Thymus (tissue), 11 donors: ENCODE results near the gene SETDB1. TPM values are rescaled to one million over a fixed set of nuclear protein-coding genes. Genes with fewer than 3 reads are reported as not detected.

ENCODE experiments used
- DNase-seq, 9 donors: peaks; one replicate each; pipeline ENCODE4 v3.0.0-alpha.2; 2013; ENCODE audit warnings: low spot score in 9 of 9, low read depth in 6 of 9, missing footprints in 1 of 9
- H3K27ac ChIP-seq, 2 donors: one replicate each; pipeline ENCODE4 v1.5.1; 2013; ENCODE audit warnings: control low read depth in 1 of 2, low read depth in 1 of 2, low read length in 1 of 2, mild to moderate bottlenecking in 1 of 2, moderate library complexity in 1 of 2
- H3K27me3 ChIP-seq, 2 donors: one replicate each; pipeline ENCODE4 v1.5.1; 2013; ENCODE audit warnings: low read length in 1 of 2; ENCODE audit not compliant: control insufficient read depth in 2 of 2, insufficient read depth in 1 of 2
- H3K36me3 ChIP-seq, 2 donors: one replicate each; pipeline ENCODE4 v1.5.1; 2013; ENCODE audit warnings: low read length in 1 of 2, mild to moderate bottlenecking in 1 of 2, moderate library complexity in 1 of 2; ENCODE audit not compliant: control insufficient read depth in 2 of 2, insufficient read depth in 2 of 2
- H3K4me1 ChIP-seq, 2 donors: one replicate each; pipeline ENCODE4 v1.5.1; 2013; ENCODE audit warnings: low read length in 2 of 2; ENCODE audit not compliant: control insufficient read depth in 2 of 2, insufficient read depth in 2 of 2
- H3K4me3 ChIP-seq, 2 donors: one replicate each; pipeline ENCODE4 v1.5.1; 2013; ENCODE audit warnings: low read length in 2 of 2, control low read depth in 1 of 2, mild to moderate bottlenecking in 1 of 2
- H3K9me3 ChIP-seq, 2 donors: one replicate each; pipeline ENCODE4 v1.5.1; 2013; ENCODE audit warnings: low read length in 1 of 2, mild to moderate bottlenecking in 1 of 2; ENCODE audit not compliant: control insufficient read depth in 2 of 2, insufficient read depth in 1 of 2
- WGBS: extraction: QIAGEN DNeasy Blood & Tissue Kit; methylation state at CpG from one replicate; pipeline ENCODE4 v1.1.7; 2013; 5-methylcytosine and 5-hydroxymethylcytosine counted together
- polyA plus RNA-seq: library from polyadenylated mRNA; stranded (reverse); fragments of 200-250 nt; gene quantifications from one replicate; pipeline ENCODE4 v1.2.3, GENCODE V29; 2013
- total RNA-seq: library from RNA; stranded (reverse); fragments of 120-200 nt; gene quantifications from one replicate; pipeline ENCODE4 v1.2.4, GENCODE V29; 2013
- donor health status: healthy.

Gene SETDB1
- total and polyA plus RNA-seq, 2 donors: 25.9 to 35.5 TPM

DNA sequence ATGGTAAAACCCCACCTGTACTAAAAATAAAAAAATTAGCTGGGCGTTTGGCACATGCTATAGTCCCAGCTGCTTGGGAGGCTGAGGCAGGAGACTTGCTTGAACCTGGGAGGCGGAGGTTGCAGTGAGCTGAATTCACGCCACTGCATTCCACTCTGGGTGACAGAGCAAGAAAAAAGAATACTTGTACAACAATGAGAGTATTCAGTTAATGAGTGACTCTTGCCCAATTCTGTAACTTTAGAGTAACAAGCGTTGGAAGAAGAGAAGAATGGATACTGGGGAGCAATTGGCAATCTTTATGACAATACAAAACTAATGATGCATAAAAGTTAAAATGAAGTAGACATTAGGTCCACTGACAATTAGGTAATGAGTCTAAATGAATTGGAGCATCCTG is 66.5 kb downstream of the SETDB1 start:
- Histone ChIP-seq H3K4me3 (no peak overlapping the region), H3K4me1 (peaks cover 0 to 4% of the 10 kb centered on the region in 2 donors), H3K36me3 (peaks cover 0 to 3% of the 10 kb centered on the region in 2 donors), H3K27me3 (no peaks in the 10 kb centered on the region), H3K27ac (no peak overlapping the region), H3K9me3 (no peaks in the 10 kb centered on the region)
- DNase-seq: no peak
- 85% methylated on average over 4 of the region's 4 CpGs for WGBS

- Histone ChIP-seq H3K27me3 (no peaks in the 10 kb centered on the region), H3K36me3 (peaks cover 0 to 4% of the 10 kb centered on the region in 2 donors), H3K4me1 (peaks cover 0 to 7% of the 10 kb centered on the region in 2 donors), H3K9me3 (no peaks in the 10 kb centered on the region), H3K4me3 (no peak overlapping the region), H3K27ac (no peak overlapping the region)
- 97% methylated on average over 3 of the region's 3 CpGs for WGBS
- DNase-seq: no peak
Observed at GRCh38 chr1:150994248-150994647, 68.1 kb downstream of the SETDB1 start.

DNA sequence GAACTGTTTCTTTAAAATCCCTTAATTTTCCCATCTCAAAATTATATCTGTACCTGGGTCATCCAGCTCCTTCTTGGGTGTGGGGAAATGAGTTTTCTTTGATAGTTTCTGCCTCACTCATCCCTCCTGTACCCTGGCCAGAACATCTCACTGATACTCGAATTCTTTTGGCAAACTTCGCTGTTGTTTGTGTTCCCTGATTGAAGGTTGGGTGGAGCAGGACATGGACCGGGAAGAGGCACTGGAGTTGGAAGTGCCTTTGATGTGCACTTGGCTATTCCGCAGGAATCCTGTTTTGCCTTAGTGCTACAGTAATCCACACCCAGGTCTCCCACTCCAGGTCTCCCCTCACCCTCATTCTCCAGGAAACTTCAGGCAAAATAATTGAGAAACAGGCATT is 69.3 kb downstream of the SETDB1 start:
- H3K4me1 ChIP-seq: peaks cover 0 to 10% of the 10 kb centered on the region in 2 donors
- H3K36me3 ChIP-seq: peaks cover 0 to 4% of the 10 kb centered on the region in 2 donors
- no peak overlapping the region for H3K4me3 ChIP-seq
- 88% methylated on average over 4 of the region's 4 CpGs for WGBS
- H3K27me3 ChIP-seq: no peaks in the 10 kb centered on the region
- DNase-seq: no peak
- H3K9me3 ChIP-seq: no peaks in the 10 kb centered on the region
- no peak overlapping the region for H3K27ac ChIP-seq

- 77% methylated on average over 9 of the region's 9 CpGs for WGBS
- peaks cover 0 to 4% of the 10 kb centered on the region in 2 donors for H3K36me3 ChIP-seq
- no peak overlapping the region for H3K4me3 ChIP-seq
- H3K4me1 ChIP-seq: peaks cover 0 to 10% of the 10 kb centered on the region in 2 donors
- H3K27ac ChIP-seq: no peak overlapping the region
- H3K9me3 ChIP-seq: no peaks in the 10 kb centered on the region
- no peaks in the 10 kb centered on the region for H3K27me3 ChIP-seq
- DNase-seq: peak in 2 of 9 donors; percentile 46 to 61
Observed at GRCh38 chr1:150995896-150996295, 69.7 kb downstream of the SETDB1 start.

- H3K4me3 ChIP-seq: no peak overlapping the region
- peaks cover 4 to 14% of the 10 kb centered on the region in 2 donors for H3K4me1 ChIP-seq
- WGBS: 98% methylated on average over 20 of the region's 20 CpGs
- DNase-seq: no peak
- H3K27me3 ChIP-seq: no peaks in the 10 kb centered on the region
- no peaks in the 10 kb centered on the region for H3K9me3 ChIP-seq
- peaks cover 0 to 4% of the 10 kb centered on the region in 2 donors for H3K36me3 ChIP-seq
- H3K27ac ChIP-seq: no peak overlapping the region
Observed at GRCh38 chr1:150997126-150997872, 71.1 kb downstream of the SETDB1 start.

DNA sequence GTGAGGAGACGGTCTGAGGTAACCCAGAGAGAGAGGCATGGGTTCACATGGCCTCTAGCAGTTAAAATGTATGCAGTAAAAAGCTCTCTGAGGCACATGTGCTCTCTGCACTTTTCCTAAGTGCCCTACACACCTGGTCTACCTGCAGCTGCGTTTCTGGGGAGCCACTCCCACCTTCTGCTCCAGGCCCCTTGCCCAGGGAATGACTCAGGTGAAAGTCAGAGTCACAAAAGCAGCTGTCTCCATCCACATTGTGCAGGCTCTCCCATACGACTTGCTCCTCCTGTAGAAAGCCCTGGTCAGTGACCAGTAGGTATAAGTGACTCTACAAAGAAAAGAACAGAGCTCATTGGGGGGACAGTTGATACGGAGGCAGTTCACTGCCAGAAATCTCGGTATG is 71.8 kb downstream of the SETDB1 start:
- H3K36me3 ChIP-seq: peaks cover 0 to 4% of the 10 kb centered on the region in 2 donors
- no peak overlapping the region for H3K27ac ChIP-seq
- no peak for DNase-seq
- WGBS: 86% methylated on average over 5 of the region's 5 CpGs
- no peak overlapping the region for H3K4me3 ChIP-seq
- peaks cover 9 to 20% of the 10 kb centered on the region in 2 donors for H3K4me1 ChIP-seq
- H3K9me3 ChIP-seq: no peaks in the 10 kb centered on the region
- no peaks in the 10 kb centered on the region for H3K27me3 ChIP-seq

GRCh38 chr1:150999051-150999674 is 73.0 kb downstream of the SETDB1 start:
- Histone ChIP-seq H3K27me3 (no peaks in the 10 kb centered on the region), H3K4me1 (peaks cover 15 to 32% of the 10 kb centered on the region in 2 donors), H3K9me3 (no peaks in the 10 kb centered on the region), H3K4me3 (no peak overlapping the region), H3K27ac (no peak overlapping the region), H3K36me3 (peaks cover 0 to 4% of the 10 kb centered on the region in 2 donors)
- 25% methylated on average over 17 of the region's 17 CpGs for WGBS
- DNase-seq: peak in 1 of 9 donors; percentile 38

DNA sequence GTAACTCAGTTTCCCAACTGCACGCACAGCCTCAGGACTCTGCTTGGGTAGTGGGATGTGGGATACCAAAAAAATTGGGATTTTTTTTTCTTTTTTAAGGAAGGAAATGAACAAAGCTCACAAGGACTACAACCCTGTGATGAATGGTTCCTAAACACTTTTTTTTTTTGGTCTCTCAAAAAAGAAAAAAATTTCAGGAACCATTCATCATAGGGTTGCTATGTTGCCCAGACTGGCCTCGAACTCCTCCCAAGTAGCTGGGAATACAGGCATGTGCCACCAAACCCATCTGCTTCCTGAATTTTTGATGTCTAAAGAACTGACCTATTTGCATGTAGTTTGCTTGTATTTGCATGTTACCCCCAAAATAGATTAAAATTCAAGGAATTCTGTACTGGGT is 73.8 kb downstream of the SETDB1 start:
- Histone ChIP-seq H3K27ac (no peak overlapping the region), H3K27me3 (no peaks in the 10 kb centered on the region), H3K4me3 (no peak overlapping the region), H3K36me3 (peaks cover 0 to 4% of the 10 kb centered on the region in 2 donors), H3K9me3 (no peaks in the 10 kb centered on the region), H3K4me1 (peaks cover 15 to 35% of the 10 kb centered on the region in 2 donors)
- 89% methylated on average over 2 of the region's 2 CpGs for WGBS
- no peak for DNase-seq

DNA sequence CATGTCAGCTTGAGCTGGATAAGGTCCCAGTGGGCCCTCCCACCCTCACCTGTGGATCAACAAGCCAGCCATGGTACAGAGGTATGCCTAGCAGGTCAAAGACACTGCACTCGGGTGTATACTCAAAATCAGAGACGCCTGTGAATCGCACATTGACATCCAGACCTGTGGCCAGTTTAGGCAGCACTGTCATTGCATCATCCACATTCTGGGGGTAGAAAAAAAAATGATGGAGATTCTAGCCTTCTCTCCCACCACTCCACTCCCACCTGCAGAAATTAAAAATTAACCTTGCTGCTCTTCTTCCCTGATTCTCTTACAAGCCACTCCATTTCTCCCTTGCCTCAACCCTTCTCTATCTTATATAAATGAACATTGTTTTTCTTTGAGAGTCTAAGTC is 74.2 kb downstream of the SETDB1 start:
- peaks cover 15 to 37% of the 10 kb centered on the region in 2 donors for H3K4me1 ChIP-seq
- no peaks in the 10 kb centered on the region for H3K27me3 ChIP-seq
- no peak for DNase-seq
- H3K27ac ChIP-seq: no peak overlapping the region
- H3K4me3 ChIP-seq: no peak overlapping the region
- H3K9me3 ChIP-seq: no peaks in the 10 kb centered on the region
- 96% methylated on average over 3 of the region's 3 CpGs for WGBS
- H3K36me3 ChIP-seq: peaks cover 0 to 4% of the 10 kb centered on the region in 2 donors
